GM18858 (cell line): ENCODE results near the gene ENOX2.
"Not testable (repeated sequence)": the region's sequence is repeated elsewhere in the genome, so short reads cannot be mapped to it uniquely, and the experiment has no call there.

Experiments
- ATAC-seq: cut with Tn5 transposase; IDR thresholded peaks from one replicate; pipeline ENCODE4 v1.9.1; 2021; ENCODE audit not compliant: unreplicated experiment

The ENOX2 gene

GRCh38 chrX:130828641-130829040 is 74.4 kb downstream of the ENOX2 start:
- ATAC-seq = no peak

GRCh38 chrX:130827648-130828047 is 75.4 kb downstream of the ENOX2 start:
- no peak for ATAC-seq

- ATAC-seq = no peak
Observed at GRCh38 chrX:130826249-130826648, 76.8 kb downstream of the ENOX2 start.

GRCh38 chrX:130825525-130825924 is 77.5 kb downstream of the ENOX2 start:
- ATAC-seq = no peak

- not testable (repeated sequence) for ATAC-seq
Observed at GRCh38 chrX:130819367-130819766, 83.6 kb downstream of the ENOX2 start.

- not testable (repeated sequence) for ATAC-seq
Observed at GRCh38 chrX:130813932-130814331, 89.1 kb downstream of the ENOX2 start.

GRCh38 chrX:130810561-130810960 is 92.4 kb downstream of the ENOX2 start:
- ATAC-seq = no peak

GRCh38 chrX:130805903-130806302 is 97.1 kb downstream of the ENOX2 start:
- ATAC-seq = no peak

GRCh38 chrX:130803537-130803936 is 99.5 kb downstream of the ENOX2 start:
- no peak for ATAC-seq

GRCh38 chrX:130801901-130802300 is 101.1 kb downstream of the ENOX2 start:
- ATAC-seq = no peak

- ATAC-seq = no peak
Observed at GRCh38 chrX:130799393-130799792, 103.6 kb downstream of the ENOX2 start.

- no peak for ATAC-seq
Observed at GRCh38 chrX:130793975-130794374, 109.0 kb downstream of the ENOX2 start.

GRCh38 chrX:130791870-130792269 is 111.1 kb downstream of the ENOX2 start:
- not testable (repeated sequence) for ATAC-seq

GRCh38 chrX:130789793-130790192 is 113.2 kb downstream of the ENOX2 start:
- ATAC-seq = no peak

- no peak for ATAC-seq
Observed at GRCh38 chrX:130788786-130789581, 114.0 kb downstream of the ENOX2 start.

- no peak for ATAC-seq
Observed at GRCh38 chrX:130786030-130786429, 117.0 kb downstream of the ENOX2 start.

- no peak for ATAC-seq
Observed at GRCh38 chrX:130778773-130779172, 124.2 kb downstream of the ENOX2 start.

GRCh38 chrX:130775849-130776248 is 127.2 kb downstream of the ENOX2 start:
- ATAC-seq = no peak

GRCh38 chrX:130772776-130773143 is 130.2 kb downstream of the ENOX2 start:
- ATAC-seq = no peak

- no peak for ATAC-seq
Observed at GRCh38 chrX:130772105-130772775, 130.8 kb downstream of the ENOX2 start.

GRCh38 chrX:130771648-130772047 is 131.4 kb downstream of the ENOX2 start:
- ATAC-seq = no peak

GRCh38 chrX:130771230-130771629 is 131.8 kb downstream of the ENOX2 start:
- no peak for ATAC-seq
